Measurements from ENCODE around the gene PBX3. TPM values are rescaled to one million over a fixed set of nuclear protein-coding genes. Genes with fewer than 3 reads are reported as not detected.

The PBX3 gene
- total RNA-seq, 1 donor from 2014 or later, result 82.3 TPM

DNA sequence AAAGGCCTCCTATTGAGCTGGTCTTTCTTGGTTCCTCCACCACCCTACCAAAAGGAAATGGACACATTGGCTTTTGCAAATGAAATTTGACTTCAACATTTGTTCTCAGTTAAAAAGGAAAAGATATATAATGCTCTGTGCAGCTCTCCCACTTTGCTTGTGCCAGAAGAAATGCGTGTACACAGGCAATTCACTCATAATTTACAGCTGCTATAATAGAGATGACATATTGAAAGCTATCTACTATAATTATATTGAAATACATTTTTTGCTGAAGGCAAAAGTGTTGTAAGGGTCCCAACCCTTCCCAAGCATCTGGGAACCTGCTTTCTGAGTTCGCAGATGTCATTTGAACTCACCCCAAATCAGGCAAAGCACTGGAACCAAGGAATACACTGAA lies 173.2 kb downstream of the PBX3 start:
- intact Hi-C loops (cut with DNase I), result no loop called here
- Histone ChIP-seq H3K4me1 (peaks cover 15% of the 10 kb centered on the region), H3K27ac (no peak overlapping the region), H3K27me3 (no peaks in the 10 kb centered on the region), H3K36me3 (peaks cover 0 to 4% of the 10 kb centered on the region in 2 donors), H3K4me3 (no peak overlapping the region), H3K9me3 (no peaks in the 10 kb centered on the region)
- no peak for DNase-seq (ENCODE audit: extremely low spot score in 2 of 2)
- TF ChIP-seq POLR2AphosphoS5 (IDR thresholded peaks at IDR 0.05; ENCODE audit: insufficient read depth in 1 of 2, low read depth in 1 of 2) (no peak), POLR2A (IDR thresholded peaks at IDR 0.05) (no peak)
- TF ChIP-seq, protein P1, sequence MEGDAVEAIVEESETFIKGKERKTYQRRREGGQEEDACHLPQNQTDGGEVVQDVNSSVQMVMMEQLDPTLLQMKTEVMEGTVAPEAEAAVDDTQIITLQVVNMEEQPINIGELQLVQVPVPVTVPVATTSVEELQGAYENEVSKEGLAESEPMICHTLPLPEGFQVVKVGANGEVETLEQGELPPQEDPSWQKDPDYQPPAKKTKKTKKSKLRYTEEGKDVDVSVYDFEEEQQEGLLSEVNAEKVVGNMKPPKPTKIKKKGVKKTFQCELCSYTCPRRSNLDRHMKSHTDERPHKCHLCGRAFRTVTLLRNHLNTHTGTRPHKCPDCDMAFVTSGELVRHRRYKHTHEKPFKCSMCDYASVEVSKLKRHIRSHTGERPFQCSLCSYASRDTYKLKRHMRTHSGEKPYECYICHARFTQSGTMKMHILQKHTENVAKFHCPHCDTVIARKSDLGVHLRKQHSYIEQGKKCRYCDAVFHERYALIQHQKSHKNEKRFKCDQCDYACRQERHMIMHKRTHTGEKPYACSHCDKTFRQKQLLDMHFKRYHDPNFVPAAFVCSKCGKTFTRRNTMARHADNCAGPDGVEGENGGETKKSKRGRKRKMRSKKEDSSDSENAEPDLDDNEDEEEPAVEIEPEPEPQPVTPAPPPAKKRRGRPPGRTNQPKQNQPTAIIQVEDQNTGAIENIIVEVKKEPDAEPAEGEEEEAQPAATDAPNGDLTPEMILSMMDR (IDR thresholded peaks at IDR 0.05), result no peak

DNA sequence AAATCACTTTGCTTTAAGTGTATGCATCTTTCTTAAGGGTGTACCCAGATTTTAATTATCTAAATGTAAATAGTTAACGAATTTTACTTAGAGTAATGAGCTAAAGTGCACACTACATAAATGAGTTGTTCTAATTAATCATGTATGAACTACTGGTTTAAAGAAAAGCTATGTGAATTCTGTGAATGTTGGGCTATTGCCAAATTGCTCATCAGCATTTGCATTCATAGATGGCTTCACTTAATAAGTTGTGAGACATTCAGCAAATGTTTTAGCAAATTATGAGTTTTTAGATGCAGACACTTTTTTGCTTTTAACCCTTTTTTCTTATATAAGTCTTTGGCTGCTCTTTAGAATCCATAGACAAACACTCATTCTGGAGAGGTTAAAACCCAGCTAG lies 175.7 kb downstream of the PBX3 start:
- no peak for DNase-seq (ENCODE audit: extremely low spot score in 2 of 2)
- TF ChIP-seq POLR2AphosphoS5 (IDR thresholded peaks at IDR 0.05; ENCODE audit: insufficient read depth in 1 of 2, low read depth in 1 of 2) (no peak), POLR2A (IDR thresholded peaks at IDR 0.05) (no peak)
- TF ChIP-seq, protein P1 (IDR thresholded peaks at IDR 0.05), result no peak
- H3K4me3 ChIP-seq, result no peak overlapping the region
- intact Hi-C loops (cut with DNase I), result no loop called here
- no peaks in the 10 kb centered on the region for H3K9me3 ChIP-seq
- H3K36me3 ChIP-seq, result peaks cover 0 to 4% of the 10 kb centered on the region in 2 donors
- no peak overlapping the region for H3K27ac ChIP-seq
- H3K4me1 ChIP-seq, result peaks cover 15% of the 10 kb centered on the region
- H3K27me3 ChIP-seq, result no peaks in the 10 kb centered on the region

DNA sequence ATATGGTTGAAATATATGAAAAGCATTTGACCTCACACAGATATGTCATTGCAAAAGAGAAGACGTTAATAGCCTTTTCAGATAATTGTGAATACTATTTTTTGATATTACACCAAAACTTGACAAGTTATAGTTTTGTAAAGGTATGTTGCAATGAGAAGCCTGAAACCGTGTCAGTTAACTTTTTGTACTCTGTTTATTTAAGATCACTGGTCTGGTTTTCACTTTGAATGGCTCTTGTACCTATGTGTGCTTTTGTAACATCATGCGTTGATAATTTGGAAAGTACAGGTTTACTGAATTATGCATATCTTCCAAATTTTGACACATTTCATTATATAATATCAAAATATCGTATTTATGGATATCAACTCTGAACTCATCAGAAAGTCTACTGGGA lies 177.2 kb downstream of the PBX3 start:
- no peak overlapping the region for H3K27ac ChIP-seq
- no peaks in the 10 kb centered on the region for H3K9me3 ChIP-seq
- peaks cover 0 to 4% of the 10 kb centered on the region in 2 donors for H3K36me3 ChIP-seq
- TF ChIP-seq, protein P1 (IDR thresholded peaks at IDR 0.05), result no peak
- TF ChIP-seq POLR2AphosphoS5 (IDR thresholded peaks at IDR 0.05; ENCODE audit: insufficient read depth in 1 of 2, low read depth in 1 of 2) (no peak), POLR2A (IDR thresholded peaks at IDR 0.05) (no peak)
- H3K4me3 ChIP-seq, result no peak overlapping the region
- intact Hi-C loops (cut with DNase I), result no loop called here
- no peak for DNase-seq (ENCODE audit: extremely low spot score in 2 of 2)
- peaks cover 15% of the 10 kb centered on the region for H3K4me1 ChIP-seq
- no peaks in the 10 kb centered on the region for H3K27me3 ChIP-seq

DNA sequence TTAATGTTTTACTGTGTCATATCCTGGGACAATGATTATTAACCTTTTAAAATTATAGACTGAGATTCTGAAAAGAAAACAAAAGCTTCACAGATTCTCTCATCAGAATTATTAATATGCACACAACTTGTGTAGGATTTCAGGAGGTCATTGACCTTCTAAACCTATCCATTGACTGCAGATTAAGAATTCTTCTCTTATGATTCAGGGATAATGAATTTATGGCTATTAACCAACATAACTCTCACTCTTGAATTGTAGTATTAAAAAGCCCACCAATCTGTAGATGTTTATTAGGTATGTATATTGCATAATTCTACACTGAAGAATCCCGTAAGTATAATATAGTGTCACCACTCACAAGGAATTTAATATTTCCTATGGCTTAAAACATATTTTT lies 179.8 kb downstream of the PBX3 start:
- intact Hi-C loops (cut with DNase I), result no loop called here
- no peak overlapping the region for H3K27ac ChIP-seq
- H3K4me3 ChIP-seq, result no peak overlapping the region
- H3K4me1 ChIP-seq, result peaks cover 7% of the 10 kb centered on the region
- TF ChIP-seq POLR2AphosphoS5 (IDR thresholded peaks at IDR 0.05; ENCODE audit: insufficient read depth in 1 of 2, low read depth in 1 of 2) (no peak), POLR2A (IDR thresholded peaks at IDR 0.05) (no peak)
- TF ChIP-seq, protein P1 (IDR thresholded peaks at IDR 0.05), result no peak
- no peaks in the 10 kb centered on the region for H3K36me3 ChIP-seq
- H3K27me3 ChIP-seq, result no peaks in the 10 kb centered on the region
- no peak for DNase-seq (ENCODE audit: extremely low spot score in 2 of 2)
- H3K9me3 ChIP-seq, result no peaks in the 10 kb centered on the region

DNA sequence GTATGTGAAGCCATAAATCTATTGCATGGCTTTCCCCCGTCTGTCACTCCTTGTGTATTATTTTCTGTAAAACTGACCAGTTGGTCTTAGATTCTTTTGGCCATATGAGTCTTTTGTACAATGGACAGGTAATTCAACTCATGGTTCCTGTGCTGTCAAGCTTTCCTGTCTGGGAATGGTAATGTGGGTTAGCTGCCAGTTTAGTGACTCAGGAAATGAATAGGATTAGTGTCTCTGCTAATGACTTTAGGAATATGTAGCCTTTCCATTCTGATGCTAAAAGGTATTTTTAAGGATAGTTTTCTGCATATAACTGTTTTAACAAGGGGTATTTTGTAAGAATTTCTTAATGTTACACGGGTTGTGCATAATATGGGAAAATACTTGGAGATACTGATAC lies 182.7 kb downstream of the PBX3 start:
- intact Hi-C loops (cut with DNase I), result no loop called here
- H3K4me1 ChIP-seq, result peaks cover 24% of the 10 kb centered on the region
- TF ChIP-seq POLR2AphosphoS5 (IDR thresholded peaks at IDR 0.05; ENCODE audit: insufficient read depth in 1 of 2, low read depth in 1 of 2), result no peak
- TF ChIP-seq, protein P1 (IDR thresholded peaks at IDR 0.05), result no peak
- TF ChIP-seq POLR2A (IDR thresholded peaks at IDR 0.05), result no peak
- no peak overlapping the region for H3K4me3 ChIP-seq
- no peak overlapping the region for H3K27ac ChIP-seq
- H3K27me3 ChIP-seq, result no peaks in the 10 kb centered on the region
- peaks cover 0 to under 1% of the 10 kb centered on the region in 2 donors for H3K36me3 ChIP-seq
- H3K9me3 ChIP-seq, result no peaks in the 10 kb centered on the region
- no peak for DNase-seq (ENCODE audit: extremely low spot score in 2 of 2)
